Activated CD4-positive, alpha-beta T cell treated with anti-CD3 and anti-CD28 coated beads, Interleukin-2, amount 50 U/mL, for 16 hours (primary cell): ENCODE results near the gene ZCCHC3.

Experiments
- DNase-seq: peaks from one replicate; pipeline ENCODE4 v3.0.0-alpha.2; 2020

Gene ZCCHC3

DNA sequence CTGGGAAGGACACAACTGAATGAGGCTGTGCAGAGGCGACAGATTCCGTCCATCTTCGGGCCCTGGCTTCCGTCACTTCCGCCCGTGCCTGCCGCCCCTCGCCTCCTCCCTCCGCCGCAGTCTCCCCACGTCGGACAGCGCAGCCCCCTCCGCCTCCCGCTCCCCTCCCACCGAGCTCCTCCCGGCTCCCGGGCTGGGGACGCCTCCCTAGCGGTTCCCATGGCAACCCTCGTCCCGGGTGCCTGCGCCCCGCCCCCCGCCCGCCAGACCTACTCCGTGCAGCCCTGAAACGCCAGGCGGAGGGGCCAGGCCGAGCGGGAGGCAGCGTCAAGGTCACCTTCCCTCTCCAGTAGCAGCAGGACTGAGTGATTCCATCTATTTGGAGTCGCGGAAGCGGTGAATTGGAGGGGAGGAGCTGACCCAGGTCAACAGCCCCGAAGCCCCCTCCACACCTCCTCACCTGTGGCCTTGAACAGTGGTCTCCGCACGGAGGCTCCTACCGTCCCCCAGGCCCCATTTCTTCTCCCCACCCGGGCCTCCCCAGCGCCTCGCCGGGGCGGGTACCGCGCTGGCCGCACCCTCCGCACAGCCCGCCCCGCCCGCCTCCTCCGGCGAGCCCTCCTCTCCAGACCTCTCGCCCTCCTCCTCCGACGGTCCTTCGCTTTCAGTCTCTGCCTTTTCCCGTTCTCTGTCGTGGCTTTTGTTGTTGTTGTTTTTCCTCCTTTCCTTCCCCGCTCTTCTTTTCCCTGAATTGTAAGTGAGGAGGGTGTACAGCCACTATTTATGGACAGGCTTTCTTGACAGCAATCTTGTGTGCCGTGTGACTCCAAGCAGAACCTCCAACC lies 50.5 kb downstream of the ZCCHC3 start:
- peak; percentile 71 for DNase-seq

DNA sequence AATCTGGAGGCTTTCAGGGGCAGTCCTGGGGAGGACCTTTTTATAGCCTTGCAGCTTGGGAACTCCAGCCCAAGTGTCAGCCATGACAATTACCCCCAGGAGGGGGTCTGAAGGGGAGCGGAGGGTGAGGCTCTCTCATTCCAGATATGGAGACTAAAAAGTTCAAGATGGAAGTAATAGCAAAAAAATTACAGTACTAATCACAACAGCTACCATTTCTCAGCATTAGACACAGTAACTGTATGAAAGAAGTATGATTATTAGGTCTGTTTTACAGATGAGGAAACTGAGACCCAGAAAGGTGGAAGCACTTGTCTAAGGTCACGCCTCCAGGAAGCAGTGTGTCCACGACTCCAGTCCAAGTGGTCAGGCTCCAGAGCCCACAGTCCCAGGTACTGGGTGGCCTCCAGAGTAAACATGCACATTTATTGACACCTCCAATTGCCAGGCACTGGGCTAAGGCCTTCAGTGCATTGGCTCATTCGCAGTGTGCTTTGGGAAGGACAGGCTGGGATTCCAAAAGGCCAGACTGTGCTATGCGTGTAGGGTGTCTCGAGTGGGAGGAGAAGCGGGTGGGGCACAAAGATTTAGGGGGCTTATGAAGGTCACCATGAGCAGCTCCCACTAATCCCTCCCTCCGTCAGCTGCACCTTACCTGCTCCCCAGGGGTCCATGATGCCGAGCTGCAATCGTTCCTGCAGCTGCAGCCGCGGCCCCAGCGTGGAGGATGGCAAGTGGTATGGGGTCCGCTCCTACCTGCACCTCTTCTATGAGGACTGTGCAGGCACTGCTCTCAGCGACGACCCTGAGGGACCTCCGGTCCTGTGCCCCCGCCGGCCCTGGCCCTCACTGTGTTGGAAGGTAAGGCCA lies 51.8 kb downstream of the ZCCHC3 start:
- no peak for DNase-seq
